Measurements from ENCODE around the gene RAC3.
A peak's percentile ranks its signal among the peaks of the same experiment; 100 is the strongest.

The RAC3 gene

GRCh38 chr17:82056729-82057621 lies 25.5 kb downstream of the RAC3 start:
- peak; percentile 56 for TF ChIP-seq POLR2AphosphoS5 (IDR thresholded peaks at IDR 0.05; ENCODE audit: low read depth, low read length)
- TF ChIP-seq, protein P1, sequence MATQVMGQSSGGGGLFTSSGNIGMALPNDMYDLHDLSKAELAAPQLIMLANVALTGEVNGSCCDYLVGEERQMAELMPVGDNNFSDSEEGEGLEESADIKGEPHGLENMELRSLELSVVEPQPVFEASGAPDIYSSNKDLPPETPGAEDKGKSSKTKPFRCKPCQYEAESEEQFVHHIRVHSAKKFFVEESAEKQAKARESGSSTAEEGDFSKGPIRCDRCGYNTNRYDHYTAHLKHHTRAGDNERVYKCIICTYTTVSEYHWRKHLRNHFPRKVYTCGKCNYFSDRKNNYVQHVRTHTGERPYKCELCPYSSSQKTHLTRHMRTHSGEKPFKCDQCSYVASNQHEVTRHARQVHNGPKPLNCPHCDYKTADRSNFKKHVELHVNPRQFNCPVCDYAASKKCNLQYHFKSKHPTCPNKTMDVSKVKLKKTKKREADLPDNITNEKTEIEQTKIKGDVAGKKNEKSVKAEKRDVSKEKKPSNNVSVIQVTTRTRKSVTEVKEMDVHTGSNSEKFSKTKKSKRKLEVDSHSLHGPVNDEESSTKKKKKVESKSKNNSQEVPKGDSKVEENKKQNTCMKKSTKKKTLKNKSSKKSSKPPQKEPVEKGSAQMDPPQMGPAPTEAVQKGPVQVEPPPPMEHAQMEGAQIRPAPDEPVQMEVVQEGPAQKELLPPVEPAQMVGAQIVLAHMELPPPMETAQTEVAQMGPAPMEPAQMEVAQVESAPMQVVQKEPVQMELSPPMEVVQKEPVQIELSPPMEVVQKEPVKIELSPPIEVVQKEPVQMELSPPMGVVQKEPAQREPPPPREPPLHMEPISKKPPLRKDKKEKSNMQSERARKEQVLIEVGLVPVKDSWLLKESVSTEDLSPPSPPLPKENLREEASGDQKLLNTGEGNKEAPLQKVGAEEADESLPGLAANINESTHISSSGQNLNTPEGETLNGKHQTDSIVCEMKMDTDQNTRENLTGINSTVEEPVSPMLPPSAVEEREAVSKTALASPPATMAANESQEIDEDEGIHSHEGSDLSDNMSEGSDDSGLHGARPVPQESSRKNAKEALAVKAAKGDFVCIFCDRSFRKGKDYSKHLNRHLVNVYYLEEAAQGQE (IDR thresholded peaks at IDR 0.05; ENCODE audit: insufficient read depth in 1 of 2, low read depth in 2 of 2, low read length in 2 of 2), result no peak

- TF ChIP-seq TAF1 (IDR thresholded peaks at IDR 0.05; ENCODE audit: borderline replicate concordance, insufficient read depth, low read length) (no peak), FOXP2 (optimal IDR thresholded peaks at IDR 0.05; ENCODE audit: borderline replicate concordance, extremely low read depth, extremely low read length, insufficient read depth) (no peak), SIN3A (IDR thresholded peaks at IDR 0.05; ENCODE audit: borderline replicate concordance, insufficient read depth, low read length) (no peak), POLR2AphosphoS5 (IDR thresholded peaks at IDR 0.05; ENCODE audit: low read depth, low read length) (no peak)
- TF ChIP-seq, protein P1 (IDR thresholded peaks at IDR 0.05; ENCODE audit: insufficient read depth in 1 of 2, low read depth in 2 of 2, low read length in 2 of 2), result no peak
These were observed 26.9 kb downstream of the RAC3 start for GRCh38 chr17:82058230-82058854.

DNA sequence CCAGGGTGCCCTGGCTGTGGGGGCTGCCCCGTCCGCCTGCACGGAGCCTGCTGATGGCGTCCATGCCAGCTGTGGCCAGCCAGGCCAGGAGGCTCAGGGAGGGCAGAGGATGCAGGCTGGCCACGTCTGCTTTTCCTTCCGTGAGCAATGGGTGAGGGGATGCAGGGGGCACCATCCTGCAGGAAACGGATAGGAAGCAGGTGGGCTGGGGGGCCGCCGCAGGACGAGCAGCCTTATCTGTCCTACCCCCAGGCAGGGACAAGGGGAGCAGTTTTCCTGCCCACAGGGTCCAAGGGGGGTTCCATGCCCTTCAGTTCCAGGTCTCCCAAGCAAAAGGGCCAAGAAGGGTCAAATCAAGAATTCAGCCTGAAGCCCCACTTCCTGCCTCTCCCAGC lies 27.4 kb downstream of the RAC3 start:
- TF ChIP-seq FOXP2 (optimal IDR thresholded peaks at IDR 0.05; ENCODE audit: borderline replicate concordance, extremely low read depth, extremely low read length, insufficient read depth), result no peak
- no peak for TF ChIP-seq POLR2AphosphoS5 (IDR thresholded peaks at IDR 0.05; ENCODE audit: low read depth, low read length)
- TF ChIP-seq, protein P1 (IDR thresholded peaks at IDR 0.05; ENCODE audit: insufficient read depth in 1 of 2, low read depth in 2 of 2, low read length in 2 of 2), result no peak
- no peak for TF ChIP-seq TAF1 (IDR thresholded peaks at IDR 0.05; ENCODE audit: borderline replicate concordance, insufficient read depth, low read length)
- TF ChIP-seq SIN3A (IDR thresholded peaks at IDR 0.05; ENCODE audit: borderline replicate concordance, insufficient read depth, low read length), result no peak

DNA sequence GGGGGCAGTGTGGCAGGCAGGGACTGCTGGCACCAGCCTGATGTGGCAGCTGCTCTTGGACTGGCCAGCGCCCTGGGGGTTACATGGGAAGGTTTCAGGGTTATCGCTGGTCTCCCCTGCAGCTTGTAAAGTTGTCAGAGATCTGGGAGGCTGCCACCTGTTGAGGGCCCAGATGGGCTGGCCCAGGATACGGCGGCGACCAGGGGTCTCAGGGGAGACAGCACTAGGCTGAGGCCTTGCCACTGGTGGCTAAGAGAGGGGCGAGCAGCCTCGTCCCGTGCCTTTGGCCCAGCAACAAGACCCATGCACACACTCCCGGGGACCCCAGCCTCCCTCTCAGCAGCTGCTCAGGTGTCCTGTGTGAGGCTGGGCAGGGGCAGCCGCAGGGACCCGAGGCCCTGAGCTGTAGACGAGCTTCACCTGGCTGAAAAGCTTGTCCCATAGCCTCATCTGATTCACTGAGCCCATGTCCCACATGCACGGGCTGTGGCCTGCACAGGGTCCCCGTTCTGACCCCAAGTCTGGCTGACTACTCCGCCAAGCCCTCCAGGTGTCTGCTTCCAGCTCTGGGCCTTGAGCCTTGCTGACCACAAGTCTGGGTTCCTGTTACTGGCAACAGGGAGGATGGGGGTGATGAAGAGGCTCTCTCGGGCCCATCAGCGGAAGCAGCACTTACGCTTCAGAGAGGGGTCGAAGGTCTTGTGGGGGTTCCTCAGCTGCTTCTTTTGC lies 28.0 kb downstream of the RAC3 start:
- TF ChIP-seq TAF1 (IDR thresholded peaks at IDR 0.05; ENCODE audit: borderline replicate concordance, insufficient read depth, low read length) (no peak), SIN3A (IDR thresholded peaks at IDR 0.05; ENCODE audit: borderline replicate concordance, insufficient read depth, low read length) (no peak), POLR2AphosphoS5 (IDR thresholded peaks at IDR 0.05; ENCODE audit: low read depth, low read length) (peak; percentile 31; the same call in 1 of the 2 replicates), FOXP2 (optimal IDR thresholded peaks at IDR 0.05; ENCODE audit: borderline replicate concordance, extremely low read depth, extremely low read length, insufficient read depth) (no peak)
- TF ChIP-seq, protein P1 (IDR thresholded peaks at IDR 0.05; ENCODE audit: insufficient read depth in 1 of 2, low read depth in 2 of 2, low read length in 2 of 2), result no peak

Data from PFSK-1 (cell line).